ENCODE results near the gene STK16. TPM values are rescaled to one million over a fixed set of nuclear protein-coding genes. Genes with fewer than 3 reads are reported as not detected.
A peak's percentile ranks its signal among the peaks of the same experiment; 100 is the strongest.
"Not testable (repeated sequence)": the region's sequence is repeated elsewhere in the genome, so short reads cannot be mapped to it uniquely, and the experiment has no call there.

The STK16 gene
- total and polyA plus RNA-seq, 2 experiments from 2014 or later: 15.8 to 28.5 TPM

- peak; percentile 62 to 63 for DNase-seq (ENCODE audit: low read depth in 1 of 2, low spot score in 1 of 2)
- H3K36me3 ChIP-seq: no peaks in the 10 kb centered on the region
- H3K27ac ChIP-seq: no peak within 1 kb of the TSS
- peak within 1 kb of the TSS; percentile 33 for H3K4me3 ChIP-seq
- TF ChIP-seq, protein P1, sequence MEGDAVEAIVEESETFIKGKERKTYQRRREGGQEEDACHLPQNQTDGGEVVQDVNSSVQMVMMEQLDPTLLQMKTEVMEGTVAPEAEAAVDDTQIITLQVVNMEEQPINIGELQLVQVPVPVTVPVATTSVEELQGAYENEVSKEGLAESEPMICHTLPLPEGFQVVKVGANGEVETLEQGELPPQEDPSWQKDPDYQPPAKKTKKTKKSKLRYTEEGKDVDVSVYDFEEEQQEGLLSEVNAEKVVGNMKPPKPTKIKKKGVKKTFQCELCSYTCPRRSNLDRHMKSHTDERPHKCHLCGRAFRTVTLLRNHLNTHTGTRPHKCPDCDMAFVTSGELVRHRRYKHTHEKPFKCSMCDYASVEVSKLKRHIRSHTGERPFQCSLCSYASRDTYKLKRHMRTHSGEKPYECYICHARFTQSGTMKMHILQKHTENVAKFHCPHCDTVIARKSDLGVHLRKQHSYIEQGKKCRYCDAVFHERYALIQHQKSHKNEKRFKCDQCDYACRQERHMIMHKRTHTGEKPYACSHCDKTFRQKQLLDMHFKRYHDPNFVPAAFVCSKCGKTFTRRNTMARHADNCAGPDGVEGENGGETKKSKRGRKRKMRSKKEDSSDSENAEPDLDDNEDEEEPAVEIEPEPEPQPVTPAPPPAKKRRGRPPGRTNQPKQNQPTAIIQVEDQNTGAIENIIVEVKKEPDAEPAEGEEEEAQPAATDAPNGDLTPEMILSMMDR (IDR thresholded peaks at IDR 0.05; ENCODE audit: low read depth, low read length): no peak
- H3K27me3 ChIP-seq: peaks cover 76% of the 10 kb centered on the region
- no peaks in the 10 kb centered on the region for H3K9me3 ChIP-seq (ENCODE audit: low read depth)
- H3K4me1 ChIP-seq (ENCODE audit: low read depth): peaks cover 12% of the 10 kb centered on the region
These were observed 8.7 kb downstream of the STK16 start, which contains the start of gene TUBA4A for GRCh38 chr2:219253753-219254589. Gene TUBA4A (minus strand): TSS chr2:219253918. CDS start chr2:219253858, 60 bp downstream.

- TF ChIP-seq, protein P1 (IDR thresholded peaks at IDR 0.05; ENCODE audit: low read depth, low read length): no peak
- DNase-seq (ENCODE audit: low read depth in 1 of 2, low spot score in 1 of 2): no peak
- H3K4me1 ChIP-seq (ENCODE audit: low read depth): peaks cover 12% of the 10 kb centered on the region
- peaks cover 82% of the 10 kb centered on the region for H3K27me3 ChIP-seq
- H3K4me3 ChIP-seq: peak overlapping the region; percentile 33
- H3K27ac ChIP-seq: no peak overlapping the region
- H3K9me3 ChIP-seq (ENCODE audit: low read depth): no peaks in the 10 kb centered on the region
- no peaks in the 10 kb centered on the region for H3K36me3 ChIP-seq
These were observed 9.4 kb downstream of the STK16 start for GRCh38 chr2:219254590-219255201.

DNA sequence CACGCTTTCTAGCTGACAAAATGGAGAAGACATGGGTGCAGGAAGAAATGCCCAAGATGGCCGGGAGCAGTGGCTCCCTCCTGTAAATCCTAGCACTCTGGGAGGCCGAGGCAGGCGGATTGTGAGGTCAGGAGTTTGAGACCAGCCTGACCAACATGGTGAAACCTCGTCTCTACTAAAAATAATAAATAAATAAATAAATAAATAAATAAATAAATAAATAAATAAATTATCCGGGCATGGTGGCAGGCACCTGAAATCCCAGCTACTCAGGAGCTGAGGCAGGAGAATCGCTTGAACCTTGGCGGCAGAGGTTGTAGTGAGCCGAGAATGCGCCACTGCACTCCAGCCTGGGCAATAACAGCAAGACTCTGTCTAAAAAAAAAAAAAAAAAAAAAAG, 13.7 kb downstream of the STK16 start:
- not testable (repeated sequence) for H3K27ac ChIP-seq; H3K9me3 ChIP-seq (ENCODE audit: low read depth); DNase-seq (ENCODE audit: low read depth in 1 of 2, low spot score in 1 of 2); H3K4me3 ChIP-seq; H3K4me1 ChIP-seq (ENCODE audit: low read depth); H3K36me3 ChIP-seq
- H3K27me3 ChIP-seq: peaks cover 92% of the 10 kb centered on the region

GRCh38 chr2:219261024-219261855, 16.0 kb downstream of the STK16 start:
- no peak for DNase-seq (ENCODE audit: low read depth in 1 of 2, low spot score in 1 of 2)
- TF ChIP-seq, protein P1 (IDR thresholded peaks at IDR 0.05; ENCODE audit: low read depth, low read length): no peak
- no peaks in the 10 kb centered on the region for H3K9me3 ChIP-seq (ENCODE audit: low read depth)
- peaks cover 71% of the 10 kb centered on the region for H3K27me3 ChIP-seq
- no peaks in the 10 kb centered on the region for H3K4me1 ChIP-seq (ENCODE audit: low read depth)
- no peaks in the 10 kb centered on the region for H3K36me3 ChIP-seq
- no peak overlapping the region for H3K4me3 ChIP-seq
- H3K27ac ChIP-seq: no peak overlapping the region

DNA sequence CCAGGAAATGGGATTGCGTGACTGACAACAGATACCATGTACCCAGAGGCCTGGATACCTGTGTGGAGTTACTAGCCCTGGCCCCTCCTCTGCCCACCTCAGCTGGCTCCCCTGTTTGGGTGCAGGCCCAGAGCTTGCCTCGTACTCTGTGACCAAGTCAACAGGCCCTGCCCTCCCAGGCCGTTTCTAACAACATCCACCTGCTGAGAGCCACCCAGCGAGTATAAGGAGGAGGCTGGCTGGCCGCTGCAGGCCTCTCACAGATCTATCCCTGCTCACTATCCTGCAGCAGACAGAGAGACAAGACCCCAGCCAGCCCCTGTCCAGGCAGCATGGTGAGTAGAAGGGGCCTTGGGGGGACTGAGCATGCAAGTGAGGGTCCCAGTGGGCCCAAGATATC, 21.0 kb downstream of the STK16 start:
- no peak overlapping the region for H3K4me3 ChIP-seq
- H3K36me3 ChIP-seq: no peaks in the 10 kb centered on the region
- H3K9me3 ChIP-seq (ENCODE audit: low read depth): no peaks in the 10 kb centered on the region
- H3K27me3 ChIP-seq: peaks cover 38% of the 10 kb centered on the region
- H3K4me1 ChIP-seq (ENCODE audit: low read depth): no peaks in the 10 kb centered on the region
- H3K27ac ChIP-seq: no peak overlapping the region
- TF ChIP-seq, protein P1 (IDR thresholded peaks at IDR 0.05; ENCODE audit: low read depth, low read length): no peak
- DNase-seq (ENCODE audit: low read depth in 1 of 2, low spot score in 1 of 2): no peak
